ENCODE results near the gene WNT7B.

WNT7B gene

DNA sequence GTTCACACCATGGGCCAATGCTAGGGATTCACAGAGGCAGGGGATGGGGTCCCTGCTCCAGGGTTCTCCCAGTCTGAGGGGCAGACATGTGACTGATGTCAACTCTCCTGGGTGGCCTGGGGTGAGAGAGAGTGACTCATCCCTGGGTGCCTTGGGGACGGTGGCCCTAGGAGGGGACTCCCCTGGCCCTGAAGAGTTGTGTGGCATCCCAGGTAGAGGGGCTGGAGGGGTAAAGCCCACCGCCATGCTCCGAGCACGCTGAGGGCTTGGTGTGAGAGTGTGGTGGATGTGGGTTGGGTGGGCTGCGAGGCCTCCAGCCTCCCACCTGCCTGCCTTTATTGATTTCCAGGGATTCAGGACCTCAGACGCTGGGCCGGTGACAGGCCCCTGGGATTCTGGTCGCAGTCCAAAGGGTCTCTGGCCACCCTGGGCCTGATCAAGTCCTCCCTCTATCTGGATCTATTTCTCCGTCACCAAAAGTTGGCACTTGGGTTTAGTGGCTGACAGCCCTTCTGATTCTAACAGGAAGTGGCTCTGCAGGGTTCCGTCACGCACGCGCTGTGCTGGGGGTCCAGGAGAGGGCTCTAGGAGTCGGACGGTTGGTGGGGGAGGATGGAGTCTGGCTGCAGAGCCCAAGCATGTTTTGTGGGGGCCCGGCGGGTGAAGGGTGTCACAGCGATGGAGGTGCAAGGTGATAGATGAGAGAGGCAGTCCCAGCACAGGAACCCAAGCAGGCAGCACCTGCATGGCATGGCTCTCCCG is 27.3 kb upstream of the WNT7B start:
- TF ChIP-seq, protein P1, sequence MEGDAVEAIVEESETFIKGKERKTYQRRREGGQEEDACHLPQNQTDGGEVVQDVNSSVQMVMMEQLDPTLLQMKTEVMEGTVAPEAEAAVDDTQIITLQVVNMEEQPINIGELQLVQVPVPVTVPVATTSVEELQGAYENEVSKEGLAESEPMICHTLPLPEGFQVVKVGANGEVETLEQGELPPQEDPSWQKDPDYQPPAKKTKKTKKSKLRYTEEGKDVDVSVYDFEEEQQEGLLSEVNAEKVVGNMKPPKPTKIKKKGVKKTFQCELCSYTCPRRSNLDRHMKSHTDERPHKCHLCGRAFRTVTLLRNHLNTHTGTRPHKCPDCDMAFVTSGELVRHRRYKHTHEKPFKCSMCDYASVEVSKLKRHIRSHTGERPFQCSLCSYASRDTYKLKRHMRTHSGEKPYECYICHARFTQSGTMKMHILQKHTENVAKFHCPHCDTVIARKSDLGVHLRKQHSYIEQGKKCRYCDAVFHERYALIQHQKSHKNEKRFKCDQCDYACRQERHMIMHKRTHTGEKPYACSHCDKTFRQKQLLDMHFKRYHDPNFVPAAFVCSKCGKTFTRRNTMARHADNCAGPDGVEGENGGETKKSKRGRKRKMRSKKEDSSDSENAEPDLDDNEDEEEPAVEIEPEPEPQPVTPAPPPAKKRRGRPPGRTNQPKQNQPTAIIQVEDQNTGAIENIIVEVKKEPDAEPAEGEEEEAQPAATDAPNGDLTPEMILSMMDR (IDR thresholded peaks at IDR 0.05; ENCODE audit: control extremely low read depth, extremely low read depth, low read depth, missing control alignments) = no peak
- POLR2A ChIA-PET = no interaction called here
- CTCF ChIA-PET = interaction anchor here (1.0 to 5.2 kb wide), 7 partner anchors 9 to 114 kb away, joined by 4 to 254 read pairs (median 25); no protein-coding TSS in a partner anchor
- no peak for DNase-seq (ENCODE audit: extremely low spot score)

DNA sequence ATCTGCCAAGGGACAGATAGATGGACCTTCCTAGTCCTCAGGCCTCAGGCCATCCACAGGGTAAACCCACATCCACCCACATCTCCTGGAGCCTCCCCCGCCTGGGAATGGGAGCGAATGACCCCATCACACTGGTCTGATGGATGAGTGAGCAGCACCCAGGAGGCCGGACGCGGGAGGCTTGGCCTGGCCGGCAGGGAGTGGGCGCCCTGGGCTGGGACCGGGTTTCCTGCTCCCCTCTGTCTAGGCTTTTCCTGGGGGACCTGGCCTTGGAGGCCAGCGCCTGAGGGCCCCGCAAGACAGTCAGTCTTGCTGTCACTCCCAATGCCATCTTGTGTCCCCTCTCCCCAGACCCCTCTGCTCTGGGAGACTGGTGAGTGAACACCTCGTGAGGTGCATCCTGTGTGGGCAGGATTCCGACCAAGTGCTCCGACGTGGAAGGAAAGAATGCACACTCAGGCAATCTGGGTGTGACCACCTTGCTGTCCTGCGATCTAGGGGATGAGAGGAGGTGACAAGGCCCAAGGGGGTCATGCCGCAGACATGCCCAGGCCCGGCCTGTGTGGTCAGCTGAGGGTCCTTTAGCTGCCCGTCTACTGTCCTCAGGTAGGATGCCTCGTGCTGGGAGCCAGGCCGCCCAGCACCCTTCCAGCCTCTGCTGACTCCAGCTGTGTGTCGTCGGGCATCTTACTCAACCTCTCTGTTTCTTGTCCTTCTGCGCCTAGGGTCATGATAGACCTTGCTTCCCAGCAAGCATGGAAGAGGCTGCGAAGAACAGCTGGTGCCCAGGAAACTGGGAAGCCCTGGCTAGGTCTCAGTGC is 26.5 kb upstream of the WNT7B start:
- ChIA-PET CTCF (interaction anchor here (1.0 to 3.9 kb wide), 3 partner anchors 112 to 117 kb away, joined by 3 to 25 read pairs (median 4); no protein-coding TSS in a partner anchor), POLR2A (no interaction called here)
- no peak for DNase-seq (ENCODE audit: extremely low spot score)
- TF ChIP-seq, protein P1 (IDR thresholded peaks at IDR 0.05; ENCODE audit: control extremely low read depth, extremely low read depth, low read depth, missing control alignments) = no peak

- CTCF ChIA-PET = interaction anchor here (0.7 to 3.9 kb wide), 3 partner anchors 10 to 118 kb away, joined by 3 to 25 read pairs (median 3); no protein-coding TSS in a partner anchor
- DNase-seq (ENCODE audit: extremely low spot score) = no peak
- POLR2A ChIA-PET = no interaction called here
- TF ChIP-seq, protein P1 (IDR thresholded peaks at IDR 0.05; ENCODE audit: control extremely low read depth, extremely low read depth, low read depth, missing control alignments) = no peak
These were observed 25.9 kb upstream of the WNT7B start for GRCh38 chr22:46002757-46003270.

DNA sequence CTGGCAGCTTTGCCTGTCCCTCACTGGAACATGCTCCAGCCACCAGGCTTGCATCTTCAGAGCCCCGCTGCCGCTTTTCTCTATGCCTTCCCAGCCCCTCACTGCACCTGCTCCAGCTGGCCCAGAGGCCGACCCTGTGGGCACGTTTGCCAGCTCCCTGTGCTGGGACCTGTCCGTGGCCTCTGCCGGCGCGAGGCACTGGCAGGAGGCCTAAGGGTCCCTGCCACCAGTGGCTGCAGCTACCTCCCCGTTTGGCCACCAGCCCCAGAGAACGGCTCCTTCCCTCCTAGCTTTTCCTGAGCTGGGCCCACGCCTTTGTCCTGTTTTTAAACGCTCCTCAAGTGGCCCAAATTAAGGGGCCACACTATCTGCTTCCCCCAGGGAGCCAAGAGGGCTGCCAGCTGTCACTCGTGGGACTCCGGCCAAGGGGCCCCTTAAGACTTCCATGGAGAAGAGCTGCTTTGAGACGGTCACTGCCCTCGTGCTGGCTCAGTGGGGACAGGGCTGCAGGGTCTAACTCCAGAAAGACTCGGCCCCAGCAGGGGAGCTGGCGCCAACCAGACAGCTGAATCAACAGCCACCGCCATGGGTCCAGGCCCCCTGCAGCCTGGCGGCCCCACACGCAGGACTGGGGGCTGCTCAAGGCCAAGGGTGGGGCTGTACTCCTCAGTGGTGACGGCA is 24.6 kb upstream of the WNT7B start:
- DNase-seq (ENCODE audit: extremely low spot score) = no peak
- TF ChIP-seq, protein P1 (IDR thresholded peaks at IDR 0.05; ENCODE audit: control extremely low read depth, extremely low read depth, low read depth, missing control alignments) = no peak
- POLR2A ChIA-PET = no interaction called here
- CTCF ChIA-PET = interaction anchor here (1.0 to 3.9 kb wide), 6 partner anchors 9 to 312 kb away, joined by 3 to 25 read pairs (median 3); no protein-coding TSS in a partner anchor

GRCh38 chr22:46001046-46001425 is 24.1 kb upstream of the WNT7B start:
- POLR2A ChIA-PET = no interaction called here
- DNase-seq (ENCODE audit: extremely low spot score) = no peak
- CTCF ChIA-PET = interaction anchor here (0.7 to 3.9 kb wide), 5 partner anchors 9 to 313 kb away, joined by 3 to 25 read pairs (median 3); no protein-coding TSS in a partner anchor
- TF ChIP-seq, protein P1 (IDR thresholded peaks at IDR 0.05; ENCODE audit: control extremely low read depth, extremely low read depth, low read depth, missing control alignments) = no peak
